CD4-positive, alpha-beta T cell treated with Interleukin-6 at 100 ng/mL for 8 hours (primary cell): ENCODE results near the gene SLC7A11.

Experiments
- DNase-seq: peaks from one replicate; pipeline ENCODE4 v3.0.0-alpha.2; 2020; ENCODE audit warnings: mixed read lengths, low spot score

Gene SLC7A11

DNA sequence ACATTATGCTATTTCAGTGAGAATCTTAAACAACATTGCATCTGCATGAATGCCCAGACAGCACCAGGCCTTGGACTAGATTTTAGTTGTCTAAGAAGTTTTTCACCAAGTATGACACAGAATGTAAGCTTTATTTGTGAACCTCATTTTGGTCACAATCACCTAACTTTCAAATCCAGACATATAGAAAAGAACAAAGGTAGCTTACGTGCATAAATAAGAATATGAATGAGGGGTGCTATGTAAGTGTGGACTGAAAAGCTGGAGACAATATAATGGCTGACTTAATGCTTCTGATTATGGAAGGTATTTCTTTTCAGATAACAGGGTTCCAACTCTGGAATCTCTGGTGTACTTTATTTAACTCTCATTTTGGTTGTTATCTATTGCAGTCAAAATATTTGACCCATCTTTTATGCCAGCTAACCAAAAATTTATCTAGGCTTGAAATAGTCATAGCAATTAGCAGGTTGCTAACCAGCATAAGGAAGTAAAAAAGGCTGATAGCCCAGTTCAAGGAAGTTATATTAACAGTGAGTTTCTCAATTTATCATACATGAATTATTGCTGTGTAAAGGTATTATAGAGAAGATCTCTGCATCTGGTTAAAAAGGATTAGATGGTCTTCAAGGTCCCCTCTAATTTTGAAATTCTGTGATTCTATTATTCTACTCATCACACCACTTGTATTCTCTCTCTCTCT is 36.5 kb downstream of the SLC7A11 start:
- DNase-seq = no peak

- DNase-seq = no peak
Measured at GRCh38 chr4:138204507-138204906, 37.6 kb downstream of the SLC7A11 start.

DNA sequence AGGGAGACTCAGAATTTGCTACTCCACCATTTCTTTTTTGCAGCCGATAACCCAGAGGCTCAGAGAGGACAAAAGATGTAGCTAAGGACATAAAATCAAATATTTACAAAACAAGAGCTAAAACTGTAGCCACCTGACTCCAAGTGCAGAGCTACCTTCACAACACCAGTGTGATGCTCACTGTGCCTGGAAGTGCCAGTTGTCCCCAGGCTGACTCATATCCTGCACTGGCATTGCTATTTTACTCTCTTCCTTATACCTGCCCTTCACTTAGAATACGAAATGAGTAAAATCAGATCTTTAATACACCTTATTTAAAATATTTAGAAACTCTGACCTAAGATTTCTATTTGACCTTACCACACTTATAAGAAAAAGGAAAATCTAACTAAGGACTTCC is 39.5 kb downstream of the SLC7A11 start:
- no peak for DNase-seq

GRCh38 chr4:138200236-138200590 is 41.9 kb downstream of the SLC7A11 start:
- DNase-seq = no peak

GRCh38 chr4:138199568-138200235 is 42.4 kb downstream of the SLC7A11 start:
- DNase-seq = no peak

GRCh38 chr4:138196153-138196552 is 46.0 kb downstream of the SLC7A11 start:
- DNase-seq = no peak

DNA sequence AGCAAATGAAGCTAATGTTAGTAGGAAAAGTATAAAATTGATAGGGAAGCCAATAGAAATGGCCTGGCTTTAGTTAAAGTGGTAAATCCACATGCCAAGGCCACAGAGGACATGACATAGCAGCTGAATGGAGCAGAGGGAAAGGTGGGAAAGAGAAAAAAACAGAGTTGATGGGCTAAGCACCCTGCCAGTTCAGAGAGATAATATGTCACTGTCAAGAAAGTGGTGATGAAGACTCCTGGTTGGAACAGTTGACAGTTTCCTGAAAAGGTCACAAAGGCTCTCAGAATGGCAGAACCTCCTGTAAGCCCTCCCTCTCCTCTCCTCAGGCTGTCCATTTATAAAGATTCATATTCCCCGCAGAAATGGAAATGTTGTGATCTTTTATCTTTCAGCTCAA is 48.2 kb downstream of the SLC7A11 start:
- DNase-seq = no peak

DNA sequence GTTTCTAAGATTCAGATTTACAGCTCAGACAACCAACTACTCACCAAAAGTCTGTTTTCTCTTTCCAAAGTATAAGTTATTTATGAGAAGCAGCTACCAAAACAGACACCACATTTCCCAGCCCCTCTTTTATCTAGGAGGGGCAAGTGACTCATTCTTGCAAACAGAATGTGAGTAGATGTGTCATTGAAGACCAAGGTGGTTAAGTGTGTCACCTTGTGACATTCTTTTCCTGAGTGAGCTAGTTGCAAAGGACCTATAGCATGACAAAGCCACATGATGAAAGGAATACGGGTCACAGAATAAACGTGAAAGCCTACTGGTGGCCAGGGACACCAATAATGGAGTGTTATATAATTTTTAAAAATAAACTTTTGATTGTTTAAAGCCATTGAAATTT is 50.0 kb downstream of the SLC7A11 start:
- DNase-seq = no peak

DNA sequence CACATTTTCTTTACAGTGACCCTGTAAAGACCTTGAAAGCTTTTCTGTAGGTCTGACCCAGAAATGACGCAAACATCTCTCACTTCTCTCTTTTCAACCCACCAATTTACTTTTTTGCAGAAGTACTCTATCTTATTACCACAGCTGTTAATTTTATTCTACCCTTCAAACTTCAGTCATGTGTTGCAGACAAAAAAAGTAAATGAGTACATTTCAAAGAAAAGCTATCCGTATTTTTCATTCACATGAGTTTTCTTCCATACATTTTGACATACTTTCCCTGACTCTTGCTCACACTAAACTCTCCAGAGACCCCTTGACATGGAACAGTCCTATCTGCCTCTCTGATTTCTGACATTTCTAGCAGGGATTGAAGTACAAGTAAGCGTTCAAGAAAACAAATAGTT is 51.7 kb downstream of the SLC7A11 start:
- no peak for DNase-seq

GRCh38 chr4:138189206-138189605 is 52.9 kb downstream of the SLC7A11 start:
- no peak for DNase-seq

DNA sequence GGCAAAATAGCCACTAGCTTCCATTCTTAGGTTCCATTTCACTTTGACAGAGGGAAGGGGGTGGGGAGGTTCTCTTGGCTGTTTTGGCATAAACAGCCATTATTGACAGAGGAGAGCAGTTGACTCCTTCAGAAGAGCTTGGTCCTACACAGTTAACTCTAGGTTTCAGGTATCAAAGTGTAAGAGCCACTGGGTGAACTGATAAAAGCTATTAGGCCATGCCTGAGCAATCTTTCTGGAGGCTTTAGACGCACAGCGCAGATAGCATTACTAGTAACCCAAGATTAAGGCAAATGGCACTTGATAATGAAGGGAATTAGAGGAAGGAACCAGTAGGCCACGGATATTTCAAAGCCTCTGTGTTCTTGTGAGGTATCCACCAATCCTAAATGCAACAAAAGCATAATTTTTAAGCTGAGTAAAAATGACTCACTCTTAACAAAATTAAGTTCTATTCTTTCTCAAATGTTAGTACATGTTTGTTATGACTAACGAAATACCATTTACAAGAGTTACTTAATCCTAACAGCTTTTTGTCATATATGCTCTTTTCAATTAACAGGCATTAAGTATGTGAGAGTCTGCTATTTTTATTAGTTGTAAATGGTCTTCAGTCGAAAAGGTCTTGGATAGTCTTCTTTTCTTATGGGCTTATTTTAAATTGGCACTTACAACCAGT is 53.6 kb downstream of the SLC7A11 start:
- no peak for DNase-seq

DNA sequence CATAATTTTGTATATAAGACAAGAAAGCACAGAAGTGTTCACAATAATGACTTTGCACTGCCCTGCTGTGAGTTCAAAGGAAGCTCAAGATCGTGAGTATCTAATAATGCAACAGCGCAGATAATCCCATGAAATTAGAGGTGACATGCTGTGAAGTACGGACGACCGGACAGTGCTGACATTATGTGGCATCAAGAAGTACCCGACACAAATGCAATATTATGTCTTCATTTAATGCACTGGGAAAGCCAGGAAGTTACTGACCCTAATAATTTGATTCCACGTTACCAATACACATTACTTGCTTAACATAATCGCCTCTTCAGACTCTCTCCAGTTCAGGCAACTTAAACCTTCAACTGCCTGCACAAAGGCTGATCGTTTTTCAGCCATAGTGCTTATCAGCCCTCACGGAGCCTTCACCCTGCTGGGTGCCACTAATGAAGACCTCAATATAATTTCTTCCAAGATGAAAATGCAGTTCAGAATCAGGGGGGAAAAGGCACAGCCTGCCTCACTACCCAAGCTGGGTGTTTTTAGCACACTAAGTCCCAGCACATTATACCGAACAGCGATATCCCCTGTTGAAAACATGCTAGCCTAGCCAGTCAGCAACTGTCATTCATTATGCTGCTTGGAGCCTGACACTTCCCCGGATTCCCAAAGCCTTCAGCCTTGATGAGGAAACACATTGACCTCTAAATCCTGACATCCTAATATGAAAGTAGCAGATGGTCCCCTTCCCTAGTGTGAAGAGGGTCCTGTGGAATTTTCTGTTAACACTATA is 56.1 kb downstream of the SLC7A11 start:
- no peak for DNase-seq

- DNase-seq = no peak
Measured at GRCh38 chr4:138184886-138185285, 57.3 kb downstream of the SLC7A11 start.

DNA sequence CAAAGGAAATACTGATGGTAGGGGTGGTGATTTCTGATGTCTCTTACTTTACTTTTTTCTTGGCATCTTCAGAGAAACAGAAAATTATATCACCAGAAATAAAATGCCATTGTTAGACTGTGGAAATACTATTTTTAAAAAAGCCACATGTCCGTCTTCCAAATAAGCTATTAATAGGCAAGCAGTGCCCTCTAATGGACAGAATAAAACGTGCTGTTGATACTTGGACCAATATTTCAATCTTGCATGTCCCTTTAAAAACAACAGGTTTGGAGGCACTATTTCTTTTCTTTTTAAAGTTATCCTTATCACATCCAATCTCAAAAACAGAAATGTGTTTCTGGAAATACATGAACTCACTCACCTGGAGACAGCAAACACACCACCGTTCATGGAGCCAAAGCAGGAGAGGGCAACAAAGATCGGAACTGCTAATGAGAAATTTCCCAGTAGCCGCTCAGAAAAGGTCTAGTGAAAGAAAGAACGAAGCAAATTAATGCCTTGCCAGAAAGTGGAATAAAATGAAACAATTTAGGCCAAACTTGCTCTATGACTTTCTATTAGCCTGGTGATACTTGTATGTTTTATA is 59.2 kb downstream of the SLC7A11 start:
- no peak for DNase-seq

- DNase-seq = no peak
Measured at GRCh38 chr4:138181287-138181686, 60.9 kb downstream of the SLC7A11 start.

DNA sequence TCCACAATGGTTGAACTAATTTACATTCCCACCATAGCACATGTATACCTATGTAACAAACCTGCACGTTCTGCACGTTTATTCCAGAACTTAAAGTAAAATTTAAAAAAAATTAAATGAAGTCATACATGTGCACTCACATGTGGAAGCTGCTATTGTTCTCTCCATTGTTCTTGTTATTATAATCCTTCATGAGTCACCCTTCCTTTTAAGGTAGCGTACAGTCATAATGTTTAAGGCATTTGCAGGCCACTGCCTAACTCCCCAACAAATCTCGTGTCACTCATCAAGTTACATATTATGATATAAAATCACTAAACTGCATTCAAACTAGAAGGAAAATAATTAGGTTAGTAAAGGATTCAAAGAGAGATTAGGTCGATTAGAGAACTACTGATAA is 63.6 kb downstream of the SLC7A11 start:
- no peak for DNase-seq

DNA sequence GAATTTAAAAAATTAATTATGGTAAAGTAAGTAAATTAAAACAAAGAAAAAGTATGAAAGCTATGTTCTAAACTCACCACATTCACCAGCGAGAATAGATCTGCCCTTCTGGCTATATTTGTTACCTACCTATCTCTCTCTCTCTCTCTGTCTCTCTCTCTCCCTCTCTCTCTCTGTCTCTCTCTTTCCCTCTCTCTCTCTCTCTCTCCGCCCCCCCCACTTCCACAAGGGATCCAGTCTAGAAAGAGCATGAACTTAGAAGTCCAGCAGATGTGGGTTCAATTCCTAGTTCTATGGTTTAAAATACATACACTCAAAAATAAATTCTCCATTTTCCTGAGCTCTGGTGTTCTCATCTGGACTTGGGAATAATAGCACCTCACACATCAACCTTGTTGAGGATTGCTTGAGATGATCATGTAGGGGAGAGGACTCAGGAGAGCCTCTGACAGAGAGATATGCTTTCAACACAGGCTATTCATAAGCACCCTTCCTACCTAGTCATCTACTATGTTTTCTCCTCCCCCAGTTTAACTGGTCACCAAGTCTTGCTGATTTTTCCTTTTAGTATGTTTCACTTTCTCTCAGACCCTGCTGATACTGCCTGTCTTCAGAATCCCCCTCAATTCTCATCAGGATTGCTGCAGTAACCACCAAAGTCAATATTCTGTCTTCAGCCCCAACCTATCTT is 64.7 kb downstream of the SLC7A11 start:
- no peak for DNase-seq

DNA sequence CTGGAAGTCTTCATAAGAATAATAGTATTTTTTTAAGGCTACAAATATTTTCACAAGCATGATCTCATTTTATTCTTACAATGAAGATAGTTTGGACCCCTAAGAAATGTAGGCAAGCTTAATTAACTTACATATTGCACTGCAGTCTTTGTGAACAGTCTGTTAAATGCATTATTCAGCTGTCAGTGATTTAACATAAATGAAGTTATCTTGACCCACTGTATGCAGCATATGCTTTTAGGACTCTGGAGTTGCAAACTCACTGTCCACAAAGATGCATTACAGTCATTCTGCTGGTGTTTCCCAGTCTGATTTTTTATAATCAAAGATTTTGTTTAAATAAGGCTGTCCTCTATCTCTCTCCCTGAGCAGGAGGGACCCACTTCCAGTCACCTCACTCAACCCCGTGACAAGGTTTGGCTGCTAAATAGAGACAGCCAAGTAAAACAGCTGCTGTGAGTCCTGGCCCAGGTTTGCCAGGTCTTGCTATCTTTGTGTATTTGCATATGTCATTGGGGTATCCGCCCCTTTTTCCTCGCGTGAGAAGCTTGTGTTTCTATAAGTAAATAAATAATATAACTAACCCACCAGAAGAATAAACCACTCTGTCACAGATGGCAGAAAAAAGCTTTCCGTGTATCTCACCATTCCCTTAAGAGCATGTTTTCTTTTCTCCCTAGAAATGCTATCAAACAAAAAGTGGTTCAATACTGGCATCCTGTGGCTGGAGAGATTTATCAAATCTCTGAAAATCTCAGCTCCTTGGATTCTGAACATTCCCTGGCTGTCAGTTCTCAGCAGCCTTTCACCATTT is 67.0 kb downstream of the SLC7A11 start:
- DNase-seq = no peak

DNA sequence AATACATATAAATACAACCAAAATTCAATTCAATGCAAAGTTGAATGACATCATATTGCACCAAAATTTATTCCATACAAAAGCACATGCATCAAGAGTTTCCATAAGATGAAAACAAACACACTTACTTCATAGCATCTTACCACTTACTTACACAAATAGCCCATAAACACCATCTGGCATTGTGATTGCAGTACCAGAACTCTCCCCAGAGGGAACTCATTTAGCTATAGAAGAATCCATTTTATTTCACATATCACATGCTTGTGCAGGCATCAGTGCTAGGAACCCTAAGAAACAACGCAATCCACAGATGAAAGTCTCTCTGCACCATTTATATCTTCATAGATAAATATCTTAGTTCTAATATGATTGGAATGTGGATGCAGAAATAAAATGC is 77.9 kb downstream of the SLC7A11 start:
- DNase-seq = no peak

GRCh38 chr4:138163171-138163570 is 79.0 kb downstream of the SLC7A11 start:
- no peak for DNase-seq

DNA sequence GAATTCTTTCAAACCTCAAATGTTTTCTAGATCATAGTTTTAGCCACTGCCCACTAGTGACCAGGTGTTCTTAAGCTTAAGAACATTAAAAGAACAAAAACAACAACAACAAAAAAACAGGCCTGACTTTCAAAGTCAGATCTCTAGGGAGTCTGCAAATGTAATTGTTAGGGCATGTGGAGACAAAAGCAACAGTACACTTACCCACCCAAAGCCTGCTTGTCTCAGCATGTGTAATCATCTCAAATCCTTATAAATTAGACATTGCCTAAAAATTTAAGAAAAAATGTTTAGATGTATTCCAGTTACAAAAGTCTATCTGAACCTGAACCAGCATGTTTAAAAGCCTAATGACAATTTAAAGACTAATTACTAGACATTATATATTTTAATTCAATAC is 79.9 kb downstream of the SLC7A11 start:
- no peak for DNase-seq
